Measurements from ENCODE around the gene PAN3.

PAN3 gene

DNA sequence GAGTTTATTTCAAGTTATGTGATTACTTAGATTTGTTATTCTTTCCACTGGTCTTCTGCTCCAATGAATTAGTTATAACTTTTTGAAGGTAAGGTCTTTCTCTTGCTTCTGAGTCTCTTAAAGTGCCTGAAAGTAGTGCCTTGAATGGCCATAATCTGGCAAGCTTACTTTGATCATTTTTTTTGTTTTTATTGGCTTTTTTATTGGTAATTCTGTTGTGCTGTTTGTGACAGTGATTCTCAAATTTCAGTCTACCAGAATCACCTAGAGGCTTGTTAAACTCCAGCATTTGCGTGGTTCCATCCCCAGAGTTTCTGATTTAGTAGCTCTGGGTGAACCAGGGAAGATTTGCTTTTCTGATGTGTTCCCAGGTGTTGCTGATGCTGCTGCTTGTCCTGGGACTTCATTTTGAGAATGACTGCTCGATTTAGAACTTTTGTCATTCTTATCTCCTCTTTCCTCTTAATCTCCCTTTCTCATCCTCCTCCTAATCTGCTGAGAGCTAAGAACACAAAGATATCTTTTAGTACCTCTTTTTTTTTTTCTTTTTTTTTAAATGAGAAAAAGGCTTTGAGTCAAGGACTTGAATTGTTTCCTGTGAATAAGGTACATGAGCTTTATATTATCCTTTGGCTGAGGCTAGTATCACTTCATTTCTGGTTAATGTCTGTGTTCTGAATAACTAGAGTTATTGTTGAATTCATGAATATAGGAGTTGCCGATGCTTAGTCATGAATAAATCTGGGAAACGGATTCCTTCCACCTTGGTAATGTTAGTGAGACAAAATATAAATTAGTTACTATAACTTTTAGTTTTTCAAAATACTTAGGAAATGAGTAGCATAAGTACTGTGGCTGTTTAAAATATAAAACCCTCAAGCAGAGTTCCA, 91.4 kb downstream of the PAN3 start:
- no peak for DNase-seq

DNA sequence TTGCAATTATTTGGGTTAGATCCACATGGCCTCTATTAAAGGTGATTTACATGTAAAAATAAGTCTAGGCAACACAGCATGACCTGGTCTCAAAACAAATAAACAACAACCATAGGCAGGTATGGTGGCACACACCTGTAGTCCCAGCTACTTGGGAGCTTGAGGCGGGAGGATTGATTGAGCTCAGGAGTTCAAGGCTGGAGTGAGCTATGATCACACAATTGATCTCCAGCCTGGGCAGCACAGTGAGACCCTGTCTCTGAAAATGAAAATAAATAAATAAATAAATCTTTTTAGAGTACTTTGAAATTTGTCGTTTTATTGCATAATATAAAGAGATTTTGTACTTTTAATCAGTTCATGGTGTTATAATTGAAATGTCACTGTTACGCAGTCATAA, 93.3 kb downstream of the PAN3 start:
- DNase-seq, result no peak

DNA sequence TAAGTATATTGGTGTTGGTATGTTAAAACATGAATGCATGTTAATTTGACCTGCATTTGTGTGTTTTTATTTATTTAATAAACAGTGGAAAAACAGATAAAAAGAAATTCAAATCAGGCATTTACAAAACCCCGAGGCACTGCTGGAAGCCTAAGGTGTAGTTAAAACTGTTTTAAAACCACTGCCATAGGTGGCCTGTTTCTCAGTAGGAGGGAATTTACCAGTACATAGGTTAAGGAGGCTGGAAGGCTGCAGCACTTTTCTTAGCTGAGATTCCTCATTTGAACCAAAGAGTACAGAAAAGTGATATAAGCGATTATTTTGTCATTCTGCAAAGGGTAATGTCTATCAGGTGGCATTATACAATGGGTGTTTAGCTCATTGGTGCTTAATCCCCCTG, 99.6 kb downstream of the PAN3 start:
- DNase-seq, result no peak

DNA sequence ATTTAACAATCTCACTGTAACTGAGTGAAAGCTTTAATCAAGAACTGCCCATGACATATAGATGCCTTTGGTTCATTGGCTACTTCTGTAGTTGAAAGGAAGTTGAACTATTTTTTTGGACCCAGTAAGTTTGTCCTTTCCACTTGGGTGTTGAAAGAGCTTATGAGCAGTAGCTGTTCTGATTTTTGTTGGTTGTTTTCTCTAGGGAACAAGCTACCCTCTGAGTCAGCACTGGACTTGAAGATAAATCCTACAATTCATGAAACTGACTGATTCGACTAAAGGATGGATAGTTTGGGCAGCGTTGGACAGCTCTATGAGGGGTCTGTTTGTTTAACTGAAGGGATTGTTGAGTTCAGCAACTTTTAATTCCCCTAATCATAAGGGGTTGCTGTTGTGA, 101.0 kb downstream of the PAN3 start:
- no peak for DNase-seq

DNA sequence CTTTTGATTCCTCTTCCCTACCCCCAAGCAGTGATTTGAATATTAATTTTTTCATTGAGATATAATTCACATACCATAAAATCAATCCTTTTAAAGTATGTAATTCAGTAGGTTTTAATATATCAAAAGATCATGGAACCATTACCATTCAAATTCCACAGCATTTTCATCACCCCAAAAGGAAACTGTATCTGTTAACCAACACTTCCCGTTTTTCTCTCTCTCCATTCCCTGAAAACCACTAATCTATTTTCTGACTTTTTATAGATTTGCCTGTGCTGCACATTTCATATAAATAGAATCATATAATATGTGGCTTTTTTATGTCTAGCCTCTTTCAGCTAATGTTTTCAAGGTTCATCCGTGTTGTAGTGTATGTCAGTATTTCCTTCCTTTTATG, 107.1 kb downstream of the PAN3 start:
- DNase-seq, result no peak

DNA sequence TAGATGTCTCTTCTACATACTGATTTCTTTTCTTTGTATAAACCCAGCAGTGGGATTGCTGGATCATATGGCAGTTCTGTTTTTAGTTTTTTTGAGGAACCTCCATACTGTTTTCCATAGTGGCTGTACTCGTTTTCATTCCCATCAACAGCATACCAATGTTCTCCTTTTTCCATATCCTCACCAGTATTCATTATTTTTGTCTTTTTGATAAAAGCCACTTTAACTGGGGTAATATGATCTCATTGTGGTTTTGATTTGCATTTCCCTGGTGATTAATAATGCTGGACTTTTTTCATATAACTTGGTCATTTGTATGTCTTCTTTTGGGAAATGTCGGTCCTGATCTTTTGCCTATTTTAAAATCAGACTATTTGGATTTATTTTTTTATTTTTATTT, 108.5 kb downstream of the PAN3 start:
- no peak for DNase-seq

GRCh38 chr13:28248080-28248479, 109.7 kb downstream of the PAN3 start:
- no peak for DNase-seq

GRCh38 chr13:28250542-28250941, 112.2 kb downstream of the PAN3 start:
- DNase-seq, result no peak

- DNase-seq, result no peak
Measured at GRCh38 chr13:28251466-28251865, 113.1 kb downstream of the PAN3 start.

GRCh38 chr13:28252547-28252946, 114.2 kb downstream of the PAN3 start:
- no peak for DNase-seq

DNA sequence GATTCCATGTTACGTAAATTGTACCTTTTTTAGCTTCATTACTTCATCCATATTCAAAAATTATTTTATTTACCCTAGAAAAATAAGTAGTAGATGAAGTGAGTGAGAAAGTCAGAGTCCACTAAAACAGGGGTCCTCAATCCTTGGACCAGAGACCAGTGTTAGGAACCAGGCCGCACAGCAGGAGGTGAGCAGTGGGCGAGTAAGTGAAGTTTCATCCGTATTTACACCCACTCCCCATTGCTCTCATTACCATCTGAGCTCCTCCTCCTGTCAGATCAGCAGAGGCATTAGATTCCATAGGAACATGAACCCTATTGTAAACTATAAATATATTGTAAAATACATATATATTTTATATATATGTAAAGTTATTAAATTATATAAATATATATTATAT, 119.0 kb downstream of the PAN3 start:
- DNase-seq, result no peak

- DNase-seq, result no peak
Measured at GRCh38 chr13:28258417-28258816, 120.1 kb downstream of the PAN3 start.

- no peak for DNase-seq
Measured at GRCh38 chr13:28267497-28267896, 129.2 kb downstream of the PAN3 start.

DNA sequence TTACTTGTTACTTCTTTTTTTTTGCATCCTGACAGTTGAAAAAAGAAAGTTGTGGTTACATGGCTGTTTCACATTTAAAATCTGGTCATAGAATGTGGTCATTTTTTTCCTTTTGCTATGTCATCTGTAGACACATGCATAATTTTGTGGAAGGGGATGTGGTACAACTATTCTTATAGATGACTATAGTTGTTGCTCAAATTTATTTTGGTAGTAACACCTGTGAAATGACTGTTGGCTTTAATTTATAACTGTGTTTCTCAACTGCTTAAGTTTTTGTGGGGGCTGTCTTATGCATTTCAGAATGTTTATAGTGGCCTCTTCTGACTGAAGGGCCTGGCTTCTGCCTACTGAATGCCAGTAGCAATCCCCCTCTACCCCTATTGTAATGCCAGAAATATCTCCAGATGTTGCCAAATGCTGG, 130.5 kb downstream of the PAN3 start:
- DNase-seq, result no peak

- no peak for DNase-seq
Measured at GRCh38 chr13:28271056-28271840, 132.9 kb downstream of the PAN3 start.

GRCh38 chr13:28273919-28274318, 135.6 kb downstream of the PAN3 start:
- DNase-seq, result no peak

GRCh38 chr13:28282451-28282850, 144.1 kb downstream of the PAN3 start:
- DNase-seq, result no peak

- DNase-seq, result no peak
Measured at GRCh38 chr13:28283600-28283999, 145.3 kb downstream of the PAN3 start.

GRCh38 chr13:28286263-28286662, 147.9 kb downstream of the PAN3 start:
- DNase-seq, result no peak

DNA sequence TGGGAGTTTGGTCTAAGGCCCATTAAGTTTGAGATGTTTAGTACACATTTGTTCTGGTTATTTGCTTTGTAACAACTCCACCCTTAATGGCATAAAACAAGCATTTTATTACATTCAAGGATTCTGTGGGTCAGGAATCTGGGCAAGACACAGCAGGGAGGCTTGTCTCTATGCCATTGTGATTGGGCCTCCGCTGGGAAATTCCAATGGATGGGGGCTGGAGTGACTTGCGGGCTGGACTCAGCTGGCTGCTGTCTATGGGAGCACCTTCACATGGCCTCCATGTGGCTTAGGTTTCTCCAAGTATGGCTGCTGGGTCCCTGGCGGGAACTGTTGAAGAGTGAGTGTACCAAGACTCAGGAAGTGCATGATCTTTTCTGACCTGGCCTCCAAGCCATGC, 159.0 kb downstream of the PAN3 start:
- DNase-seq, result no peak

GRCh38 chr13:28299916-28300315, 161.6 kb downstream of the PAN3 start:
- DNase-seq, result no peak

GRCh38 chr13:28301839-28302238, 163.5 kb downstream of the PAN3 start:
- DNase-seq, result no peak

DNA sequence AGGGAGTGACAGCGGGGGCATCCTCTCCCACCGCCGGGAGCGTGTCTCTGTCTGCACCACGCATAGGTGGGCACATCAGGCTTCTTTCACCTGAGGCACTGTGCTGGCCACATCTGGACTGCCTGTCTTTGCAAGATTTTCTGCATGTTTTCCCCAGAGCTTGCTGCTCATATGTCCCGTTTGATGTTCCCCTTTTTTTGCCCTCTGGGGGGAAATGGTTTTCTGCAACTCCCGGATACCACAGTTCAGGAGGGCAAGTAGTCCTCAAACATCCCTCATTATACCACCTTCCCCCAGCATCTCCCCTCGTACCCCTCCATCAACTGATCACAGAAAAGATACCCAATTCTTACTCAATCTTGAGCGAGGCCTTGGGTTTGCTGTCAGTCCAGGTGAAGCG, 168.0 kb downstream of the PAN3 start:
- no peak for DNase-seq

- no peak for DNase-seq
Measured at GRCh38 chr13:28313579-28313978, 175.2 kb downstream of the PAN3 start.
